NCI-H146 (cell line): ENCODE measurements around the gene SORCS2.

Experiments used
- DNase-seq: peaks from one replicate; lab custom pipeline; 2025; lab: John Stamatoyannopoulos, UW

Gene SORCS2

GRCh38 chr4:7712021-7712671, 519.8 kb downstream of the SORCS2 start:
- no peak for DNase-seq

GRCh38 chr4:7713757-7714156, 521.4 kb downstream of the SORCS2 start:
- DNase-seq = no peak

- DNase-seq = no peak
These were observed 521.8 kb downstream of the SORCS2 start for GRCh38 chr4:7714176-7714575.

GRCh38 chr4:7714738-7715137, 522.4 kb downstream of the SORCS2 start:
- DNase-seq = no peak

- DNase-seq = no peak
These were observed 523.1 kb downstream of the SORCS2 start for GRCh38 chr4:7715271-7716009.

GRCh38 chr4:7716010-7716721, 523.8 kb downstream of the SORCS2 start:
- no peak for DNase-seq

GRCh38 chr4:7717161-7717560, 524.8 kb downstream of the SORCS2 start:
- DNase-seq = no peak

- no peak for DNase-seq
These were observed 525.7 kb downstream of the SORCS2 start for GRCh38 chr4:7717946-7718490.

GRCh38 chr4:7719354-7720174, 527.2 kb downstream of the SORCS2 start:
- DNase-seq = peak; percentile 58

- no peak for DNase-seq
These were observed 529.7 kb downstream of the SORCS2 start for GRCh38 chr4:7721984-7722551.

GRCh38 chr4:7722766-7723387, 530.5 kb downstream of the SORCS2 start:
- DNase-seq = no peak

- DNase-seq = no peak
These were observed 531.3 kb downstream of the SORCS2 start for GRCh38 chr4:7723625-7724024.

GRCh38 chr4:7725951-7726350, 533.6 kb downstream of the SORCS2 start:
- no peak for DNase-seq

GRCh38 chr4:7726665-7727413, 534.5 kb downstream of the SORCS2 start:
- no peak for DNase-seq

- DNase-seq = no peak
These were observed 535.4 kb downstream of the SORCS2 start for GRCh38 chr4:7727749-7728148.

GRCh38 chr4:7731437-7731836, 539.1 kb downstream of the SORCS2 start:
- DNase-seq = no peak

- no peak for DNase-seq
These were observed 539.9 kb downstream of the SORCS2 start for GRCh38 chr4:7732263-7732662.

GRCh38 chr4:7733201-7733600, 540.9 kb downstream of the SORCS2 start:
- DNase-seq = peak; percentile 13

GRCh38 chr4:7733801-7734650, 541.7 kb downstream of the SORCS2 start:
- DNase-seq = peak; percentile 28
